CD4-positive, alpha-beta T cell (primary cell): ENCODE results near the gene RPLP2. TPM values are rescaled to one million over a fixed set of nuclear protein-coding genes. Genes with fewer than 3 reads are reported as not detected.
A peak's percentile ranks its signal among the peaks of the same experiment; 100 is the strongest.

Source experiments
- ATAC-seq: fragments of 200-7000 bp; cut with Tn5 transposase; one replicate; pipeline ENCODE4 v1.10.0; 2022; ENCODE audit warnings: mild to moderate bottlenecking; ENCODE audit not compliant: poor library complexity
- CTCF ChIA-PET: fragments of 350-600 bp; sonication (Branson Sonifier 250); formaldehyde crosslinking; loops from one replicate; lab custom pipeline; 2021; ENCODE audit warnings: antibody characterized with exemption, inconsistent platforms; lab: Charles Lee
- POLR2A ChIA-PET: fragments of 350-600 bp; sonication (Branson Sonifier 250); formaldehyde crosslinking; loops from one replicate; lab custom pipeline; 2021; ENCODE audit warnings: antibody characterized with exemption, inconsistent platforms; lab: Charles Lee
- DNase-seq, 14 experiments: peaks; one replicate each; pipeline ENCODE4 v3.0.0-alpha.2; 2013 to 2020; ENCODE audit warnings: mixed read lengths in 2 of 14
- H3K27ac ChIP-seq, 2 donors: one replicate each; pipeline versions ENCODE4 v1.5.1 to v1.7.0; 2013; ENCODE audit warnings: low read length in 2 of 2, low read depth in 1 of 2, mild to moderate bottlenecking in 1 of 2
- H3K27me3 ChIP-seq, 2 experiments: 1 replicate in 1 of 2; 2 replicates in 1 of 2; pipeline versions ENCODE4 v1.6.1 to v1.7.0; 2013; ENCODE audit warnings: low read length in 2 of 2, control low read depth in 1 of 2, mild to moderate bottlenecking in 1 of 2, moderate library complexity in 1 of 2; ENCODE audit not compliant: insufficient read depth in 2 of 2, control insufficient read depth in 1 of 2
- H3K36me3 ChIP-seq: one replicate; pipeline ENCODE4 v1.6.1; 2013; ENCODE audit warnings: low read length, control low read depth; ENCODE audit not compliant: insufficient read depth
- H3K4me1 ChIP-seq: one replicate; pipeline ENCODE4 v1.6.1; 2013; ENCODE audit warnings: low read length, control low read depth; ENCODE audit not compliant: insufficient read depth
- H3K4me3 ChIP-seq: one replicate; pipeline ENCODE4 v1.5.1; 2013; ENCODE audit warnings: mild to moderate bottlenecking, low read length, moderate library complexity
- H3K9me3 ChIP-seq, 2 experiments: 1 replicate in 1 of 2; 2 replicates in 1 of 2; pipeline versions ENCODE4 v1.6.1 to v1.7.0; 2013; ENCODE audit warnings: low read length in 2 of 2, mild to moderate bottlenecking in 2 of 2, control low read depth in 1 of 2, moderate library complexity in 1 of 2; ENCODE audit not compliant: control insufficient read depth in 1 of 2, insufficient read depth in 1 of 2
- H3K27ac Mint-ChIP-seq: one replicate; pipeline ENCODE4 v1.8.0; 2020; ENCODE audit warnings: mixed read lengths
- H3K27me3 Mint-ChIP-seq: one replicate; pipeline ENCODE4 v1.8.0; 2021; ENCODE audit warnings: mixed read lengths
- H3K36me3 Mint-ChIP-seq: one replicate; pipeline ENCODE4 v1.8.0; 2021; ENCODE audit warnings: low read depth, mixed read lengths
- H3K4me1 Mint-ChIP-seq: one replicate; pipeline ENCODE4 v1.8.0; 2021; ENCODE audit warnings: low read depth, mixed read lengths
- H3K4me3 Mint-ChIP-seq: one replicate; pipeline ENCODE4 v1.8.0; 2020; ENCODE audit warnings: mild to moderate bottlenecking, mixed read lengths
- H3K9me3 Mint-ChIP-seq: one replicate; pipeline ENCODE4 v1.8.0; 2020; ENCODE audit warnings: mixed read lengths
- CTCF ChIP-seq: fragments of 200-600 bp; IDR thresholded peaks from one replicate; pipeline ENCODE4 v1.8.0; 2022; ENCODE audit warnings: antibody characterized with exemption, mild to moderate bottlenecking
- intact Hi-C, 2 experiments: fragments of 100-400 bp; cut with DNase I in 1 of 2; cut with micrococcal nuclease in 1 of 2; formaldehyde crosslinking; loops; one replicate each; pipeline versions ENCODE4 v1.15.1 to v1.9.0; 2023 to 2025; cut with DNase I, micrococcal nuclease
- polyA plus RNA-seq, 2 donors: library from polyadenylated mRNA; unstranded; fragments of 120-200 nt; gene quantifications; one replicate each; pipeline ENCODE4 v1.2.1, GENCODE V29; 2013
- total RNA-seq, 174 experiments: library from RNA in 2 of 174; stranded (reverse) in 2 of 174; gene quantifications; one replicate each; pipeline ENCODE4 v1.2.3 and lab custom pipeline; 2021 to 2026

RPLP2 gene
- total RNA-seq: 1,000 to 10,000 TPM; 5,234 to 5,390 TPM
- 4,212 TPM for polyA plus RNA-seq (2013, experiment 1 of 2)
- polyA plus RNA-seq (2013, experiment 2 of 2): 3,584 TPM
- 708 to 1,989 (median 1,176) reads per million in 172 experiments for total RNA-seq (lab: John Stamatoyannopoulos, UW)

GRCh38 chr11:809287-810039, at the start of gene RPLP2:
Gene RPLP2 (plus strand): TSS chr11:809967. CDS start chr11:810235, 268 bp downstream.
- CTCF ChIA-PET: interaction anchor here (0.6 kb wide), 2 partner anchors 33 to 117 kb away, joined by 3 read pairs; no protein-coding TSS in a partner anchor
- DNase-seq: peak; percentile 93 to 99 (median 97)
- Histone ChIP-seq H3K4me3 (peak within 1 kb of the TSS; percentile 92), H3K4me1 (peaks cover 42% of the 10 kb centered on the region), H3K27ac (peak within 1 kb of the TSS; percentile 95 to 99), H3K9me3 (no peaks in the 10 kb centered on the region), H3K36me3 (peaks cover 31% of the 10 kb centered on the region), H3K27me3 (no peaks in the 10 kb centered on the region)
- peak within 1 kb of the TSS; percentile 95 for H3K4me3 Mint-ChIP-seq
- POLR2A ChIA-PET: interaction anchor here (0.6 to 2.2 kb wide), 21 partner anchors 9 to 602 kb away, joined by 3 to 101 read pairs (median 4); partner anchors contain the start of genes BET1L, CD151, DEAF1 and PHRF1
- H3K27ac Mint-ChIP-seq: peak within 1 kb of the TSS; percentile 99
- peaks cover 36% of the 10 kb centered on the region for H3K36me3 Mint-ChIP-seq
- ATAC-seq: peak; percentile 82
- TF ChIP-seq CTCF: no peak
- H3K9me3 Mint-ChIP-seq: no peaks in the 10 kb centered on the region
- intact Hi-C loops: loop anchor here (1.0 to 10.0 kb wide), 5 partner anchors 10 to 575 kb away; partner anchors contain the start of genes GATD1 (in 1 of the 2), POLR2L (in 1 of the 2), PSMD13 (in 1 of the 2) and SIRT3 (in 1 of the 2)
- no peaks in the 10 kb centered on the region for H3K27me3 Mint-ChIP-seq
- peaks cover 35% of the 10 kb centered on the region for H3K4me1 Mint-ChIP-seq

GRCh38 chr11:760236-760635, 49.5 kb upstream of the RPLP2 start:
- no peak overlapping the region for H3K4me3 ChIP-seq
- no peaks in the 10 kb centered on the region for H3K4me1 Mint-ChIP-seq
- H3K27me3 Mint-ChIP-seq: no peaks in the 10 kb centered on the region
- no peaks in the 10 kb centered on the region for H3K9me3 Mint-ChIP-seq
- H3K36me3 Mint-ChIP-seq: peaks cover 60% of the 10 kb centered on the region
- ChIA-PET POLR2A (interaction anchor here (1.9 kb wide), 1 partner anchor 34 kb away, joined by 4 read pairs; no protein-coding TSS in a partner anchor), CTCF (no interaction called here)
- DNase-seq: no peak
- intact Hi-C loops: no loop called here
- no peak for TF ChIP-seq CTCF
- no peak overlapping the region for H3K27ac Mint-ChIP-seq
- no peak for ATAC-seq
- peaks cover 2% of the 10 kb centered on the region for H3K4me1 ChIP-seq
- no peak overlapping the region for H3K27ac ChIP-seq
- no peak overlapping the region for H3K4me3 Mint-ChIP-seq
- H3K36me3 ChIP-seq: peaks cover 88% of the 10 kb centered on the region
- H3K9me3 ChIP-seq: no peaks in the 10 kb centered on the region
- no peaks in the 10 kb centered on the region for H3K27me3 ChIP-seq

GRCh38 chr11:761526-762108, 48.1 kb upstream of the RPLP2 start:
- Histone ChIP-seq H3K27me3 (no peaks in the 10 kb centered on the region), H3K4me1 (peaks cover 4% of the 10 kb centered on the region), H3K27ac (no peak overlapping the region), H3K36me3 (peaks cover 78% of the 10 kb centered on the region), H3K9me3 (no peaks in the 10 kb centered on the region), H3K4me3 (no peak overlapping the region)
- CTCF ChIA-PET: no interaction called here
- Mint-ChIP-seq H3K4me3 (no peak overlapping the region), H3K27ac (no peak overlapping the region), H3K36me3 (peaks cover 58% of the 10 kb centered on the region), H3K27me3 (no peaks in the 10 kb centered on the region), H3K9me3 (no peaks in the 10 kb centered on the region), H3K4me1 (no peaks in the 10 kb centered on the region)
- POLR2A ChIA-PET: interaction anchor here (0.9 to 1.6 kb wide), 2 partner anchors 14 to 146 kb away, joined by 3 read pairs; partner anchors contain the start of gene IRF7
- TF ChIP-seq CTCF: no peak
- DNase-seq (no peak), ATAC-seq (no peak)
- intact Hi-C loops: no loop called here
